Endometrium (tissue), 2 donors: ENCODE measurements around the gene COX10.
"Not testable (repeated sequence)": the region's sequence is repeated elsewhere in the genome, so short reads cannot be mapped to it uniquely, and the experiment has no call there.

Experiments
- FAIRE-seq: peaks from 2 replicates; lab custom pipeline; 2012; peaks lifted over from hg19 to GRCh38; lab: Jason Lieb, UNC
- donor health status: control.
- donor health status: control.

COX10 gene

DNA sequence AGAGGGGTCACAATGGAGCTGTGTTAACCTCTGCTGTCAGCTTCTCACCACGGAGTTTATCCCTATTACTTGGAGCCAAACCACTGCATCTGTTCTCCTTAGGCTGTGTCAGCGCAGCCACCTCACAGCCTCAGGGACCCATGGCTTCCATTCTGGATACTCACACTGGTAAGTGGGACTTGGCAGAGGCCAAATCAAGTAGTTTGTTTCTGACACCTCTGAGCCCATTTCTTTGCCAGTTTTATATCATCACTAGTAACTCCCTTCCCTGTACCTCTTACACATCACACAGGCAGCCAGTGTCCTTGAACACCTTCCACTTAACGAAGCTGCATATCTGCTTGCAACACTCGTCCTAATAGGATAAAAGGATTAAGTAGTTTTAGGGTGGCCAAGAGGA, 108.5 kb downstream of the COX10 start:
- not testable (repeated sequence) for FAIRE-seq

DNA sequence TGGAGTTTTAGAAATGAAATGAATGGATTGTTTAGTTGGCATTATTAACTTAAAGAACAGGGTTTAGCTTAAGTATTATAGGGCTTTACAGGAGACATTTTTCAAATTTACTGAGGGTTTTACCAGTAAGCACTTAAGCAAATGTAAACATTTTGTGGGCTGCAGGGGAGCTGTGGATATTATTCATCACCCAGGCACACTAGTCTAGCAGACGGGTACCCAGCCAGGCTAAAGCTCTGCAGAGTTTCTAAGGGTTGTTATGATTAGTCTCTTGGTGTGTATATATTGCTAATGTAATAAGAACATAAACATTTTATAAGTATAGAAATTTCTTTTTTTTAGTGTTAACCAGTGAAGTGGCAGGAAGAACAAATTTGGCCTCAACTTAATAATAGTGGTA, 110.6 kb downstream of the COX10 start:
- FAIRE-seq: not testable (repeated sequence)

DNA sequence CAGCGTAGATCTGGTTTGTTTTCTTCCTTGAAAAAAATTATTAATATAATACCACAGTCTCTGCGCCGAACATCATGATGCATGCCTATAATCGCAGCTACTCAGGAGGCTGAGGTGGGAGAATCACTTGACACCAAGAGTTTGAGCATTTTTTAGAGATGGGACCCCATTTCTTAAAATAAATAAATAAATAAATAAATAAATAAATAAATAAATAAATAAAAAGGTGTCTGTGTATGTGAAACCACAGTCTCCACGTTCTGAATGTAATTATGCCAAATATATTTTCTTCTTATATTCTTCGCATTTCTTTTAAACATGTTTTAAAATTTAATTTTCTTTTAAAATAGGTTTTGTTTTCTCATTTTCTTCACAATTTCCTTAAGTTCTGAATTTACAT, 112.8 kb downstream of the COX10 start:
- FAIRE-seq: not testable (repeated sequence)

DNA sequence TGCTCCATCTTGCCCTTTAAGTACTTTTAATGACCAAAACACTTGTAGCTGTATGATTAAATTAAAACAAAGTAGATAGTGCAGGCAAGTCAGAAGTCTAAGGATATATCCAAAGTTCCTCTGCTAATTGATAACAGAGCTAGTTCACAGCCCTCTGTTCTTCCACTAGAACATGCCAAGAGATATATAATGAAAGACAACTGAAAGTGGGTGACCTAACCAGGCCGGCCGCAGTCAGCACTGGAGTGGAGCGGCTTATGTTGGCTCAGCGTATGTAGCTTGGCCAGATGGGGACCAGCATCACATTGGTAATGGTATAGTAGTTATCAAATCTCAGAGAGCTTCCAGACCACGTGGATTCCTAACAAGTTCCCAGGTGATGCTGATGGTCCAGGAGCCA, 115.2 kb downstream of the COX10 start:
- FAIRE-seq: not testable (repeated sequence)

DNA sequence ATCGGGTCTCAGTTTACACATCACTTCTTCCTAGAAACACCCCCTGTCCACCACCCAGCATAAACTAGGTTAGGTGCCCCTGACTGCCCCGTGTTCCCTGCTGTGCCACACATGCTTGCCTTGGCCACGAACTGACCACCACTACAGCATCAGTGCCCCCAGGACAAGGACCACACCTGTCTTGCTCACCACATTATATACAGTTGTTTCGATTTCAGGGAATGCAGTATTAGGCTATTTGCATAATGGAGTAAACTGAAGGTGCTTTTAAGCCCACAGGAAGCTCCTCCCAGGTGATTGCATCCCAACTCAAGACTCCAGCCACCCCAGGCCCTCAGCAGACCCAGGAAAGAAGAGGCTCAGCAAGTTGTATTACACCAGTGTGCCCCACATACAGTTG, 117.1 kb downstream of the COX10 start:
- not testable (repeated sequence) for FAIRE-seq

DNA sequence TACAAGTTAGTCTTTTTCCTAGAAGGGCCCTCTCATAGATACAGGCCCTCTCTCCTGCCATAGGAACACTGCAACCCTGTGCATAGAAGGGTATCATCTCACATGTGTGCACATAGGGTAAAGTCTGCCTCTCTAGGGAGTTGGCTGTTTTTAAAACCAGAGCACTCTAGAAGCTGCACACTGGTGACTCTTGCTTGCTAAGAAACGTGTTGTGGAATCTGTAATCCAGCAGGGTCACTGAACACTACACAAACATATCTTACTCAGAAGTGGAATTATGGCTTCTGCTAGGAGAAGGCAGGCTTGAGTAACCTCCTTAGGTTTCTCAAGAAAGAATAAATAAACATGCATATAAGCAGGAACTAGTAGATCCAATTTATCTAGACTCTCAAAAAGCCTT, 121.5 kb downstream of the COX10 start:
- FAIRE-seq: not testable (repeated sequence)

DNA sequence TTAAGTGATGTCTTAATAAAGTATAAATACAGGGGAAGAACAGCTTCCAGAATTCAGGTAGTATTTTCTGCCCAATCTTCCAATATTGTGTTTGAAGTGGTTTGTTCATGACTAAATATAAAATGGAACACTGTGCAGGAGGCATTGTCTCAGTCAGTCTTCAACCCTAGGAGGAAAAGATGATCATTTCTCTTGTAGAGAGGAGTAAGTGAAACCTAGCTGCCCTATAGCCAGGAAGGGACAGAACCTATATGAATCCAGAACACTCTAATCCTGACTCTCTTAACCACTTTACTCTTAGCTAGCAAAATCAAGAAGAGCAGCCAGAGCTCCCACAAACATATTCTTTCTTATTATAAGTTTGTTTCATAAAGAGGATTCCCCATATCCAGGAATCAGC, 122.2 kb downstream of the COX10 start:
- FAIRE-seq: not testable (repeated sequence)

DNA sequence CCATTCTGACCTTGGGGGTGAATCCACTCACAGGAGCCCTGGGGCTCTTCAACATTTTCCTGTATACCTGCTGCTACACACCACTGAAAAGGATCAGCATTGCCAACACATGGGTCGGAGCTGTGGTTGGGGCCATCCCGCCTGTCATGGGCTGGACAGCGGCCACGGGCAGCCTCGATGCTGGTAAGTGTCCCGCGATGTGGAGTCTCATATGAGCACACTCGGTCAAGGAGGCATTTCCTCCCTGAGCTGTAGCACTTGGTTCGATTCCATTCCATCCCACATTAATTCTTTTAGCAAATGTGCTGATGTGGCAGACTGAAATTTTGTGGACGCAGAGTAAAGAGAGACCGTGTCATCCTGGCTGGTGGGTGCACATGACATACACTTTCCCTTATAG, 122.7 kb downstream of the COX10 start:
- not testable (repeated sequence) for FAIRE-seq

DNA sequence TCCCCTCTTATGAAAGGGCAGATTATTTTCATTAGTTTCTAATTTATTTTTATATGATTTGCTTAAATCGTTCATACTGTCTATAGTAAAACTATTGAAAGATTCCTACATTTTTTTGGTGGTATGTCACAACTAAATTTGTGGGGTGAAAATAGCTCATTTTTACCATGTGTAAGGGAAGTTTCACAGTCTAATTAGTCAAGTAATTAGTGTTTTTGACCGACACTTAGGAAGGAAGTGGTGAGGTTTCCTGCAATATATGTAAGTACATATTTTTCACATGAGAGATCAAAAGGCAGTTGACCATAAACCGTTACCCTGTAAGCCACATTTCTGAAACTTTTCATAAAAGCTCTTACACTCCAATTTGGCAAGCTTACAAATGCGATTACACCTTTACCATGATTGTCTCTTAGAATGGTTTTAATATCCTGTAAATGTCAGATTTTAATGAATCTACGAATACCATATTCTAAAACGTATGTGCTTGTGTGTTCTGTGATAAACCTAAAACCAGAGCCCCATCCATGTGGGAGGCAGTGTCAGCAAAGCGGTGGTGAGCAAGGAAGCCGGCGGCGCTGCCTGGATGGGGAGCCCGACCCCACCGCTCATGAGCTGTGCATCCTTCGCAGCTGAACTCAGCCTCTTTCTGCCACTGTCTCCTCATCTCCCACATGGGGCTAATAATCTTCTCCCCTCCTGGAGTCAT, 123.5 kb downstream of the COX10 start:
- not testable (repeated sequence) for FAIRE-seq

DNA sequence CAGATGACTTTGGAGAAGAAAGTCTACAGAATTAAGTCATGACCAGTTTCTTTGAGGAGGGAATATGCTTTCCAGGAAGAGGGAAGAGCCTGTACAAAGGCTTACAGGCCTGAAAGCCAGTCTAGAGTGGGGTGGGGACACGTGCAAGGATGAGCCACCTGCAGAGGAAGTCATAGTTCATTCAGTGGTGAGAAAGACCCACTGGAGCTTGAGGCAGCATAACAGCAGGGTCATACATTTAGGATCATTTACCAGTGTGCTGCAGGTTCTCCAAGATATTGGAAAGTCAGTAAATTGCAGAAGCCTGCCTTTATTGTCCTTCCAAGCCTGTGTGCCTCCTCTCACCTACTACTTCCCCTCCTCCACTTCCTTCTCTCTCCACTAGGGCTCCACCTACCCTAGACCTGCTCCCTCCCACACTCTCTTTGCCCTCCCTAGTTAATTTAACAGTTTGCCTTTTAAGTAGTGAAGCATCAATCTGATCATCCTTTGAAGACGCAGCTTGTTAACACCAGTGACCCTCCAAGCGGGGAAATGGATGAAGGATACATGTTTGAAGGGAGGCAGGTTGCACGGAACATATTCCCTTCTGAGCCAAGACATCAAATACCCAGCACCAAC, 127.2 kb downstream of the COX10 start:
- no peak for FAIRE-seq

DNA sequence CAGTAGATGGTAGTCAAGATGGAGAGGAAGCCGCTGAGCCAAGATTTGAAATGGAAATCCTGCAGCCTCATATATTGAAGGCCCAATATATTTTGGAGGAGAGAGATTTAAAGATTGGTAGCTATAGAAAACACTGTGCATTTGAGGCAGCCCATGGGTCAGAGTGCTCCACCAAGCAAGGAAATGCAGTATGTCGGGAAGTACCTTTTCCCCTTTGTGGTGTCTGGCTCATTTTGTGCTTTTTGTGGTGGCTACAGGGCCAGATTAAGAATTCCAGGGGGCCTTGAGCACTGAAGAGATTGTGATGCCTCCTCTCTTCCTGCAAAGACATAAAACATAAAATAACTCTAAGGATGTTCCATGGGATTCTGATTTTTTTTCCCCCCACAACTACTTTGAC, 127.8 kb downstream of the COX10 start:
- no peak for FAIRE-seq

DNA sequence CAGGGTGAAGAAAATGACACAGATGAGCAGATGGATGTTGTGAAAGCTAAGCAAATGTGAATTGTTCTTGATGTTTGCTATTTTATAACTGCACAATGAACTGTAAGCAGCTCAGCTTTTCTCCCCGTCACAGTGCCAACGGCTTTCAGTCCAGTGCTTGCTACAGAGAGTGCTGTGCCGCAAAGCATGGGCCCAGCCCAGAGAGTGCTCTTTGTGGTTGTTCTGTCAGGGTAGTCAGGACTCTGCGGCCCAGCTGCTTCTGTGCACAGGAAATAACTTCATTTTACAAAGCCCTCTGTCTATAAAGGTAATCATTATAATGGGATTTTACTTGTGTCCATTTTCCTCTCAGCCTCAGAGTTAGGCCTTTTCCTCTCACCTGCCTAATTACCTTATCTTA, 128.3 kb downstream of the COX10 start:
- FAIRE-seq: no peak

DNA sequence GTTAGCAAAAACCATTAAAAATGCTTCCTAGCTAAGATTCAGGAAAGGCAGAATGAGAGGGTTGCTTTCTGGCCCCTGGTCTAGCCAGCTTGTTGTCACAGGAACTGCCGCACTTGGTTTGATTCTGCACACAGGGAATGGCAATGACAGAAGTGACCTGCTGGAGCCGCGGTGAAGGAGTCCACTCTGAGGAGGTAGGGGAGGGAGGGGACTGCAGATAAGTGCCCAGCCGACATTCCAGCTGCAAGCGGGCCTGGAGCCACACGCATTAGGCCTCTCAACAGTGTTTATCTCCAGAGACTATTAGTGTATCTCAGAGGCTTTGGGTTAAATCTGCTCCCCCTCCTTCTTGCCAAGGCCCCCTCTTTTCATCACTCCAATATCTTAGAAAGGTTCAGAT, 128.7 kb downstream of the COX10 start:
- no peak for FAIRE-seq

DNA sequence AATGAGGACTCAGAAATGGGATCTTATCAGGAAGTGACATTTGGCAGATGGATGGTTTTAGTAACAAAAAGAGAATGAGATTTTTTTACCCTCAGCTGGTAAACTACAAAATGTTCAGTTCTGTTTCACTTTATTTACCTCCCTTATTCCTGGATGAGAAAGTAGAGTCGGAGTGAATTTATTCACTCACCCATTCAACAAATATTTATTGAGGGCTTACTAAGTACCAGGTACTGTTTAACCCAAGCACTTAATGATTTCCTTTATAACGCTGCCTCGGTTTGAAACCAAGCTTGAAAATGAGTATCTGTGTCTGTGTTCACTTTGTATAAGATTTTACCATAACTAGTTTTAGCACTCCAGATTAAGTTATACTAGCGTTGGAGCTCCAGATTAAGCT, 129.3 kb downstream of the COX10 start:
- no peak for FAIRE-seq

DNA sequence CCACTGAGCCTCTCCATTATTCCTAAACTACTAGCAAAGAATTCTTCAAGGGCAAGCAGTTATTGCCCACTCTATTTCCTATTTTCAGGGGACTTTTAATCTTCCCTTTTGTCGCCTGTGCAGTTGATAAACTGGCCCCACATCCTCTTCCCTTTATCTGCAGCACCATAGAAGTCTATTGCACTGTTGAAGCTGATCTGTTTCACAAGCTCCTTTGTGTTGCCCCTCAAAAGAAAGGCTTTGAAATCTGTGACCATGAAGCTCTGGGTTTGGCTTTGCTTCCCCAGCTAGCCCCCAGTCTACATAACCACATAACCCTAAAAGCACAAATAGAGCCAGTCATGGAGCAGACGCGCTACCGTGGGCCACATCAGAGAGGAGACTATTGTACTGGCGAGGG, 130.3 kb downstream of the COX10 start:
- FAIRE-seq: no peak

DNA sequence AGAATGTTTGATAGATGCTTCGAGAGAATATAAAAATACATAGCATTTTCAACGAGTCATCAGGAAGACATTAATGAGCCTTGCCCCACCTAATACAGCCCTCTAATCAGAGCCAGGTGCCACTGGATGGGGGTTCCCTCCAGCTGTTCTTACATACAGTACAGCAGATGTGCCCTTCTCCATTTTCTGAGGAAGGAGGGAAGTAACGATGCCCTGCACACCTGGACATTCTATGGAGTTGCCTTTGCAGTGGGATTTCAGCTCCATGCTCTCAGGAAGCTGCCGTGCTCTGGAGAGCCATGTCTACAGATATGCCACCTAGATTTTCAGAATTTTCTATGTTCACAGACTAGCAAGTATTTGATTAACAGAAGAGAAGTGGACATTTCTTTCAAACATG, 131.1 kb downstream of the COX10 start:
- FAIRE-seq: no peak

DNA sequence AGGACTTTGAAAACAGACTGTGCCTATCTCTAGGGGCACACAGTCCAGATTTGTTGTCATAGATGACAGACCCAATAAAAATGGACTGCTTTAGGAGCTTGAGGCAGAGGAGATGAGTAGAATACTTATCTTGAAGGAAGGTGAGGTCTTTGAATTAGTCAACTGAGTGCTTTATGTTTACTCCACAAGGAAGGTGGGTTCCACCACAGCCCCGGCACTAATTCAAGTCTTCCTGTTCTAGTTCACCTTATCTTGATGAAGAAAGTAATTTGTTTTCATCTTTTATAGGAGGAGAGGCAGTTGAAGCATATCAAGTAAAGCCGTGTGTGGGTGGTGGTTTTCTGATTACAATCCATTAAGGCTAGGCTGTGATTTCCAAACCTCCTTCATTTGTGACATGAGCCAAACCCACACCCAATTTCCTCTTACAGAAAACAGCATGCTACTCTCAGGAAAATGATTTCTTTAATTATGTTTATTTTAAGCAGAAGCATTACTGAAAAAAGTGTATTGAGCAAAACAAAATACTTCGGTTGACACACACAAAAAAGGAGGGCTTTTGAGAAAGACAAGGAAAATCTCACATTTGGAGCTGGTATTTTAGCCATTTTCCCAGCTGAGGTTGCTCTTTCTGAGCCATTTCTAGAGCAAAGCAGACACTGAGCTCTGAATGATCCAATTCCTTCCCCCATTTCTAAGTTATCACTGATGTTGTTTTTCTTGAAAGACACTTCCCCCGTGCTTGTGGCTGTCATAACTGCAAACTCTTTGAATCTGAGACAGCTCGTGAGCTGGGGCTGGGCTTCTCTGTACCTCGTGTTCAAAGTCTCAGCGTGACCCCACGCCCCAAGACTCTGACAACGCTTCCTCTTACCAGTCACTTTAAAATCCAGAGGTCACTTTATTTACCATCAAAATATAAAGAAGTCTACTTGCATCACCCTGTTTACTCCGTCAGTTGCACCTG, 132.0 kb downstream of the COX10 start:
- FAIRE-seq: peak; percentile 70

DNA sequence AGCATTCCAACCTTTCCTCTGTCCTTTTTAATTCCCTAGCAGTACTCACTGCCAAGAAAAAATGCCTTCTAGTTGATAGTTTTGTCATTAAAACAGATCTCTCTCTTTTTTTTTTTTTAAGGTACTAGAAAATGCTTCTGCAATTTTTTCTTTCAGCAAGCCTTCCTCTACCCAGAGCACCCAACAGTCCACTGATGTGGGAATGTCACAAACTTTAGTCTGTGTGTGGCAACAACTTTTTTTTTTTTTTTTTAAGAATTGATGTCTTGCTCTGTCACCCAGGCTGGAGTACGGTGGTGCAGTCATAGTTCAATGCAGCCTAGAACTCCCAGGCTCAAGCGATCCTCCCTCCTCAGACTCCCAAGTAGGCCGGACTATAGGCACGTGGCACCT, 132.7 kb downstream of the COX10 start:
- no peak for FAIRE-seq

DNA sequence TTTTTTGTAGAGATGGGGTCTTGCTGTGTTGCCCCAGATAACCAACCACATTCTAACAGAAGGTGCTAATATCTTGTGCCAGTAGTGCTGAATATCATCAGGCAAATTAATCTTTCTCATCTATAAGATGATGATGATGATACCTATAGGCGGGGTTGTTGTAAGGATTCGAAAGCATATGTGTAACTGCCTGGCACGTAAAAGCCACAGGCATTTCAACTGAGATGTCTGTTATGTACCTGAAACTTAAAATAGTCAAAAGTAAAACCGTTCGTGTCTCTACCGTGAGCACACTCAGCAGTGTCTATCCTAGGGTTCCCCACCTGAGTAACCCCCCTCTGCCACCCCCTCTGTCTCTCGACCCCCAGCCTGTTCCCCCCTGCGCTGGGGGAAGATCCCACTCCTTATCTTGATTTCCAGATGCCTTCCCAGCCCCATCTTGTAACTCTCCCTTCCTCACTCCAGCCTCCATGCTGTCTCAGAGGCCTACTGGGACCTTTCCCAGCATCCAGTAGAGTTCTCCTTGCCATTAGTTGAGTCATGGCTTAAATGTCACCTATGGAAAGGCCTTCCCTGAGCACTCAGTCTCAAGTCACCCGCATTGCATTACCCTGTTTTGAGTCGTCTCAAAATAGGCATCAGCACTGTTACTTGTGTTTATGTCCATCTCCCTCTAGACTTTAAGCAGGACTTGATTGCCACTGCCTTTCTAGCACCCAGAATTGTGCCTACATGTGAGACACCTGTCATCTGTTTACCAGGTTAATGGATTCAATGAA, 133.3 kb downstream of the COX10 start:
- FAIRE-seq: no peak

DNA sequence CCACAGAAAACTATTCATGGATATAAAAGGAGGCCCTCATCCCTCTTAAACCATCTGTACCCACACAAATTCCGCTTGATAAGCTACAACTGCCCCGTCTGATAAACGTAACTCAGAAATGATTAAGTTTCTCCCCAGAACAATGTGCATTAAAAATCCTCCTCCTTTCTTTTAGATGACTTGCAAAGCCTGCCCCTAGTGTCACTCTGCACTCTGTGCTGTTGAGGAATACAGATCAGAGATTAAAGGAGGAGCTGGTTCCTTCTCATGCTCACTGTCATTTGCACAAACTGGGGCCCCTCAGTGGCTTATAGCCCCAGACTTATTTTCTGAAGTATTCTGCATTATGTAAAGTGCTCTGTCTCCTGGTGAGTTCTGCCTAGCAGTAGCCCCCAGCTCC, 134.1 kb downstream of the COX10 start:
- FAIRE-seq: no peak

DNA sequence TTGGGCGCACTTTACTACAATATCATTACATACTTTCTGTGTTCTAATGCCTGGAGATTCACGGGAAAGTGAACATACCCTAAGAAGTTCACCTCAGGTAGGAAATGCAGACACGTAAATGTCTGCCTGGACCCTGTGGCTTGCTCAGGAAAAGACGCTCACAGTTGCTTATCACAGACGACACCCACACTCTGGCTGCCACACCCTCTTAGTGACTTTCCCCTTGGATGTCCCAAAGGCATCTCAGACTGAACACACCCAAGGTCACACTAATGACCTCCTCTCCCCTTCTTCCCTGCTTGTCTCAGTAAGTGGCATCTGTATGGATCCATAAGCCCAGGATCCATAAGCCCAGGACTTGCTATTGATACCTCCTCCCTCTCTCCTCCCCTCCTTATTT, 134.8 kb downstream of the COX10 start:
- FAIRE-seq: no peak

DNA sequence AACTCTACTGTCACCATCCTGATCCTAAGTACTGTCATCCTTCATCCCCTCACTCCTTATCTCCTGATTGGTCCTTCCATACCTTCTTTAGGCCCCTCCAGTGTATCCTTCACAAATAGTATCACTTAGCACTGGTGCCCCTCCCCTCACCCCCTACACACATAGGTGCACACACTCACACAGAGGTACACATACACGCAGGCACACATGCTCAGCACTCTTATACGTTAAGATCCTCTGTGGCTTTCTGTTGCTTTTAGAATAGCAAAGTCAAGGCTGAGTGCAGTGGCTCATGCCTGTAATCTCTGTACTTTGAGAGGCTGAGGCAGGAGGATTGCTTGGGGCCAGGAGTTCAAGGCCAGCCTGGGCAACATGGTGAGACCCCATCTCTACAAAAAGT, 135.2 kb downstream of the COX10 start:
- no peak for FAIRE-seq
